ENCODE data around the gene ILF3.

DNA sequence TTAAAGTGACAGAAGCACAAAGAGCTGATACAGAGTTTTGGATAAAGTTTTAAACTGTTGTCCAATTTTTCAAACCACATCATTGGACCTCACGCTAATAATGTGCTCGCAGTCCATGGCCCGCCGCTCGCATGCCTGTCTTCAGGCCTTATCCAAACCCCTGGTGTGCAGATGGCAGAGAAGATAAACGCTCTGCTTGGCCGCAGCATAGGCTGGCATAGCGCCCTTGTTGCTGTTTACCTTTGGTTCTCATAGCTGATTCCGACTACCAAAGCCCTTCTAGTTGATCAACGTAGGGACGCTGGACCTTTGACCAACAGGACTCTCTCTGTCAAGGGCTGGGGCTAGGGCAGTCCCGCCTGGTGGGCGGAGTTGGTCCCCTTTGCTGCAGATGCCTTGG, 23.6 kb downstream of the ILF3 start:
- TF ChIP-seq POLR2A (IDR thresholded peaks at IDR 0.05): no peak
- TF ChIP-seq, protein P1, sequence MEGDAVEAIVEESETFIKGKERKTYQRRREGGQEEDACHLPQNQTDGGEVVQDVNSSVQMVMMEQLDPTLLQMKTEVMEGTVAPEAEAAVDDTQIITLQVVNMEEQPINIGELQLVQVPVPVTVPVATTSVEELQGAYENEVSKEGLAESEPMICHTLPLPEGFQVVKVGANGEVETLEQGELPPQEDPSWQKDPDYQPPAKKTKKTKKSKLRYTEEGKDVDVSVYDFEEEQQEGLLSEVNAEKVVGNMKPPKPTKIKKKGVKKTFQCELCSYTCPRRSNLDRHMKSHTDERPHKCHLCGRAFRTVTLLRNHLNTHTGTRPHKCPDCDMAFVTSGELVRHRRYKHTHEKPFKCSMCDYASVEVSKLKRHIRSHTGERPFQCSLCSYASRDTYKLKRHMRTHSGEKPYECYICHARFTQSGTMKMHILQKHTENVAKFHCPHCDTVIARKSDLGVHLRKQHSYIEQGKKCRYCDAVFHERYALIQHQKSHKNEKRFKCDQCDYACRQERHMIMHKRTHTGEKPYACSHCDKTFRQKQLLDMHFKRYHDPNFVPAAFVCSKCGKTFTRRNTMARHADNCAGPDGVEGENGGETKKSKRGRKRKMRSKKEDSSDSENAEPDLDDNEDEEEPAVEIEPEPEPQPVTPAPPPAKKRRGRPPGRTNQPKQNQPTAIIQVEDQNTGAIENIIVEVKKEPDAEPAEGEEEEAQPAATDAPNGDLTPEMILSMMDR (IDR thresholded peaks at IDR 0.05): no peak

Data from suprapubic skin (tissue), 3 donors.